ENCODE measurements around the gene DNER.

Gene DNER

GRCh38 chr2:229582151-229582550 is 132.2 kb downstream of the DNER start:
- Histone ChIP-seq H3K4me1 (ENCODE audit: low read length) (peaks cover 4% of the 10 kb centered on the region; the same call in 1 of the 2 replicates), H3K36me3 (replicated peaks; ENCODE audit: low read depth, low read length) (no peaks in the 10 kb centered on the region), H3K27ac (ENCODE audit: low read length) (no peak overlapping the region), H3K9me3 (ENCODE audit: insufficient read depth, low read length) (no peaks in the 10 kb centered on the region), H4K20me1 (ENCODE audit: insufficient read depth, low read length) (no peaks in the 10 kb centered on the region), H3K79me2 (ENCODE audit: low read length) (no peaks in the 10 kb centered on the region), H2AFZ (ENCODE audit: low read depth, low read length) (peak overlapping the region; percentile 64), H3K4me3 (ENCODE audit: low read length) (peak overlapping the region; percentile 39), H3K4me2 (ENCODE audit: low read length) (peak overlapping the region; percentile 27), H3K27me3 (ENCODE audit: low read depth, low read length) (no peaks in the 10 kb centered on the region), H3K9ac (ENCODE audit: low read length) (no peak overlapping the region)
- TF ChIP-seq EZH2phosphoT487 (IDR thresholded peaks at IDR 0.05; ENCODE audit: low read depth) (no peak), CTCF (IDR thresholded peaks at IDR 0.05; ENCODE audit: low read depth, low read length) (no peak)

- peak; percentile 35 for TF ChIP-seq CTCF (IDR thresholded peaks at IDR 0.05; ENCODE audit: low read depth, low read length)
- TF ChIP-seq EZH2phosphoT487 (IDR thresholded peaks at IDR 0.05; ENCODE audit: low read depth) = no peak
- no peak overlapping the region for H3K27ac ChIP-seq (ENCODE audit: low read length)
- H3K9ac ChIP-seq (ENCODE audit: low read length) = no peak overlapping the region
- H4K20me1 ChIP-seq (ENCODE audit: insufficient read depth, low read length) = no peaks in the 10 kb centered on the region
- no peak overlapping the region for H3K4me3 ChIP-seq (ENCODE audit: low read length)
- H3K36me3 ChIP-seq (replicated peaks; ENCODE audit: low read depth, low read length) = no peaks in the 10 kb centered on the region
- H3K4me2 ChIP-seq (ENCODE audit: low read length) = peak overlapping the region; percentile 6; the same call in 1 of the 2 replicates
- H3K4me1 ChIP-seq (ENCODE audit: low read length) = no peaks in the 10 kb centered on the region
- no peak overlapping the region for H2AFZ ChIP-seq (ENCODE audit: low read depth, low read length)
- H3K27me3 ChIP-seq (ENCODE audit: low read depth, low read length) = no peaks in the 10 kb centered on the region
- no peaks in the 10 kb centered on the region for H3K79me2 ChIP-seq (ENCODE audit: low read length)
- H3K9me3 ChIP-seq (ENCODE audit: insufficient read depth, low read length) = no peaks in the 10 kb centered on the region
These were observed 136.1 kb downstream of the DNER start for GRCh38 chr2:229578052-229578846.

GRCh38 chr2:229575569-229576315 is 138.6 kb downstream of the DNER start:
- H3K79me2 ChIP-seq (ENCODE audit: low read length) = no peaks in the 10 kb centered on the region
- H3K9ac ChIP-seq (ENCODE audit: low read length) = no peak overlapping the region
- no peaks in the 10 kb centered on the region for H3K27me3 ChIP-seq (ENCODE audit: low read depth, low read length)
- no peaks in the 10 kb centered on the region for H4K20me1 ChIP-seq (ENCODE audit: insufficient read depth, low read length)
- no peak overlapping the region for H3K4me3 ChIP-seq (ENCODE audit: low read length)
- H3K9me3 ChIP-seq (ENCODE audit: insufficient read depth, low read length) = no peaks in the 10 kb centered on the region
- no peaks in the 10 kb centered on the region for H3K4me1 ChIP-seq (ENCODE audit: low read length)
- H3K27ac ChIP-seq (ENCODE audit: low read length) = no peak overlapping the region
- H3K4me2 ChIP-seq (ENCODE audit: low read length) = no peak overlapping the region
- H3K36me3 ChIP-seq (replicated peaks; ENCODE audit: low read depth, low read length) = no peaks in the 10 kb centered on the region
- TF ChIP-seq EZH2phosphoT487 (IDR thresholded peaks at IDR 0.05; ENCODE audit: low read depth) = no peak
- TF ChIP-seq CTCF (IDR thresholded peaks at IDR 0.05; ENCODE audit: low read depth, low read length) = no peak
- no peak overlapping the region for H2AFZ ChIP-seq (ENCODE audit: low read depth, low read length)

All from OCI-LY3 (cell line).